ENCODE measurements around the gene NRF1.
"Not testable (repeated sequence)": the region's sequence is repeated elsewhere in the genome, so short reads cannot be mapped to it uniquely, and the experiment has no call there.

The NRF1 gene

DNA sequence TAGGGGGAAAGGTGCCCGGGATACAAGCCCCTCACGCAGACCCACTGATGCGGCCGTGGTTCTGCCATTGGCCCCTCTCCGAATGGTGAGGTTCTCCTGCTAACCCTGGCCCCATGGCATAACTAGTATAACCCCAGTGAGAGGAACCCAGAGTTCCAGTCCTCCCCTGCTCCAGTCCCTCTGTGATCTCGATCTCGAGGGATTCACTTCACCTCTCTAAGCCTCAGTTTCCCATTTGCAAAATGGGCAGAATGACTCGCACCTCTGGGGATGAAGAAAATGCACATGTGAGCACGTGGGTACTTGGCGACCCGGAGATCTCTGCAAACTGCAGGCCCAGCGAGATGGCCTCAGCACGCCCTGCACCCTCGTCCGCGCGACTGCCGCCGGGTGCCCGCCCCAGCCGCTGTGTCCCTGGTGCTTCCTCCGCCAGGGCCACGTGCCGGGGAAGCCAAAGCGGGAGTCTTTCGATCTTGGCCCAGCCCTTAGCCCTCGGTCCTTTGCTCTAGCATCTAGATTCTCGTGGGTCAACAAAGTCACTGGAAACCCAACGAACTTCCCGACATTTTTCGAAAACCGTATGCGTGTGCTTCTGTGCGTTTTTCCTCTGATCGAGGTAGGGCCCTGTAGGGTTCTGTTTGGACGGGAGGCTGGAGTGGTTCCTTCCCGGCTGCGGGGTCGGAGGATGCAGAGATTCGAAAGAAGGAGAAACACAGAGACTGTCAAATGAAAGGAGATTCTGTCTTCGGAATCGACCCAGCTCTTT, 171.5 kb downstream of the NRF1 start:
- DNase-seq, result no peak

DNA sequence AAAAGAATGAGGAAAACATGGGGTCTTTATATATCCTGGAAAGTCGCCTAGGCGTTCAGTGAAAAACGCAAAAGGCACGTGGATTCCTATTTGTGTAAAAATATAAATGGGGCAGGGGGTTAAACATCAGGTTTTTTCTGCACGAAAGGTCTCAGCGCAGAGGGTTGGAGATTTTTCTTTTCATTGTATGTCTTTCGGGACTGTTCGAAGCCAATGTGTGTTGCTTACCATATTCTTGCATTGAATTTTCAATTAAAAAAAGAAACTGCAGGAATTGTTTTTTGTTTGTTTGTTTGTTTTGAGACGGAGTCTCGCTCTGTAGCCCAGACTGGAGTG, 172.0 kb downstream of the NRF1 start:
- no peak for DNase-seq

DNA sequence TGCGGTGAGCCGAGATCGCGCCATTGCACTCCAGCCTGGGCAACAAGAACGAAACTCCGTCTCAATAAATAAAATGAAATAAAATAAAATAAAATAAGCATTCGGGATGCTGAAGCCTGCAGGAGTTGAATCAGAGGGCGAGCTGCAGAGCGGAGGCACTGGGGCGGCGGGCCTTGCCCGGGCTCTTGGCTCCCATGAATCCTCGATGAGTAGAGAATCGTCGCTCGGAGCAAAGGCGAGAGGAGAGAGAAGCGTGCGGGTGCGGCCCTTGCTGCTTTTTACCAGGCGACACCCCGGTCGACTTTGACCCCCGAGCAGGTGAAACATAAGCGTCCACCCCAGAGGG, 172.9 kb downstream of the NRF1 start:
- no peak for DNase-seq

DNA sequence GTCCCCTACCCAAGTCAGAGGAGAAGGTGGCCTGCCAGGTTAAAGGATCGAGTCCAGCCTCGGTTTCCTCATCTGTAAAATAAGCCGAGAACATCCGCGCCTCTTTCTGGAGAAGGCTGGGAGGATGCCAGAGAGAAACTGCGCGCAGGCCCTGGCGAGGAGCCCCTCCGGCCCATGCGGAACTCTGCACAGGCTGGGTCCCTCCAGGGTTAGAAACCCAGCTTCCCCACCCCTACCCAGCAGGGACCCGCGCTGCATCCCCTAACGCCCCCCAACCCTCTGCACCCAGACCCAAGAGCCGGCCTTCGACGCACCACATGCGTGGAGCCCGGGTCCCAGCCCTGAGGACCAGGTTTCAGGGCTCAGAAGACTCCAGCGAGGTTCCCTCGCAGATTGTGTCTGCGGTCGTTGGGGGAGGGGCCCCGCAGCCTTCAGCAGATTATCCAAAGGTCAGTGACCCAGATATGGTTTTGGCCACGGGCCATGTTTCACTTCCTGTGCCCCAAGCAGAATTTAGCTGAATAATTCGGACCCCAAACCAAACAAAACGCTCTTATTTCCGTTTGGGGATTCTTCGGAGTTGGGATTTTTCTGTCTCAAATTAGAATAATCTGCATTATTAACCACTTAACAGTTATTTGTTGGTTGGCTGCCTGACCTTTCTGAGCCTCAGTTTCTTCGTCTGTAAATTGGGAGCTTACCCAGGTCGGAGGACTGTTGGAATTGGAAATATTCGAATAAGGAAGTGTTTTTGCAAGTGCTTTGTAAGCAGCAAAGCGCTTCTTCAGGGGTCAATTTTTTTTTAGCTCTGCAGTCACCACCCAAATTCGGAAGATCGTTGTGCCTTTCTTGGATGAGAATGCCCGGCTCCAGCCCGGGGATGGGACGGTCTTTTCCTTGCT, 173.5 kb downstream of the NRF1 start:
- DNase-seq, result no peak

DNA sequence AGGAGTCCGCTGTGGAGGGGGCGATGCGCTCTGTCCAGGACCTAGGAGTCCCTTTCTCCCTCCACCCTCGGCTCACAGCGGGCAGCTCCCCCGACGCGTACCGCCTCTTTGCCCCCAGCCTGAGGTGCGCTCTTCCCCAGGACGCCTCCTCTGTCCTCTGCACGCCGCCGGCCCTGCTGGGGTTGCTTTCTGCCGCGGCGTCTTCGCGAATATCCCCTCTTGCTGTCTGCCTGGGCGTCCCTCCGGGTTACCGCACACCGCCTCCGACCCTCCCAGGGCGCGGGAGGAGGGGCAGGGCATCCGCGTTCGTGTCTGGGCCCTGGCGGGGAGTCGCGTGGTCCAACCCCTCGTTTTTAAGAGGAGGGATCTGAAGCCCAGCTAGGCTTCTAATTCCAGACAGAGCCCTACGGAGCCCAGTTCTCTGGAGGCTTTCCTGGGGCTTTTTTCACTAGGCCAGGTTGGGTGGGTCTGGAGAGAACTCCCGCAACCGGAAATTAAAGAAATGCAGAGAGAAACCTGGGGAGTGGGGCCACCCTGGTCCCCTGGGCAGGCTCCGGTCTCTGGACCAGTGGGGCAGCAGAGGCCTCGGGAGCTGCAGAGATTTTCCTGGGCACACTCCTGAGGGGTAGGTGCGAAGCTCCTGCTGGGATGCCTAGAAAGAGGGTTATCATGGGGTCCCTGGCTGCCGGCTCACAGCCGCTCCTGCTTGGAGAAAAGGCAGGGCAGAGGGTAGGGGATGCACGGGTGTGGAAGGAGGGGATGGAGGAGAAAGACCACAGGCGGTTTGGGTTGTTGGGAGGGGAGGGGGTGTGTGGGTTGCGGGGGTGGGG, 174.4 kb downstream of the NRF1 start:
- no peak for DNase-seq

GRCh38 chr7:129786825-129787563, 175.5 kb downstream of the NRF1 start:
- DNase-seq, result no peak

- no peak for DNase-seq
Measured at GRCh38 chr7:129789000-129789399, 177.5 kb downstream of the NRF1 start.

- no peak for DNase-seq
Measured at GRCh38 chr7:129789652-129790051, 178.1 kb downstream of the NRF1 start.

GRCh38 chr7:129790136-129790535, 178.6 kb downstream of the NRF1 start:
- no peak for DNase-seq

GRCh38 chr7:129792721-129793120, 181.2 kb downstream of the NRF1 start:
- DNase-seq, result no peak

DNA sequence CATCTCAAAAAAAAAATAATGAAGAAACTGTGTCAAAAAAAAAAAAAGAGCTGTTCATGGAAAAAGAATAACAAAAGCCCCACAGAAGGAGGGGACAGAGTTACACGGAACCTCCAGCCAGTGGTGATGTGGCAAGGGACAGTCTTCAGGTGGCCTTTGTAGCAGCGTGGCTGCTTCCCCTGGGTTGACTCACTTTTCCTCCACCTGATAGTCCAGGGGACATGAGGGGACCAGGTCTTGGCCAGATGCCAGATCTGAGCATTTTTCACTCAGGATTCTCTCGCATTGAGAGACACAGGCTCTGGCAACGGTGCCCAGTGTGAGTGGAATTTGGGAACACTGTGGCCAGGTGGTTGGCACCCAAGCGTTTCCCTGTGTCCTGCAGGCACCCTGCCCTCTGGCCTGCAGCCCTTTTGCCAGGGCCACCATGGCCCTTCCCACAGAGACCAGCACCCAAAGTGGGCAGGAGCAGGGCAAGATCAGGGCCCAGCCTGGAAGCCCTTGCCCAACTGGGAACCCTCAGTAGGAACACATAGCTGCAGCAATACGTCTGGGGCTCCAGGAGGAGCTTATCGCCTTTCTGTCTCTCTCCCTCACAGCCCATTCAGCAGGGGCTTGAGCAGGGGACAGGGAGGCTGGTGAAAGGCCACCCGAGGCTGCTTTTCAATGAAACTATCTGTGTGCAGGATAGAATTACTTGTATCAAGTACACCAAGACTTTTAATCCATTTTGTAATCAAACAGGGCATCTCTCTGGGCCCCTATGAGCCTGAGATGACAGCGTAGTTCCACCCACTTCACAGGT, 182.2 kb downstream of the NRF1 start:
- DNase-seq, result no peak

- DNase-seq, result not testable (repeated sequence)
Measured at GRCh38 chr7:129794461-129794860, 182.9 kb downstream of the NRF1 start.

- no peak for DNase-seq
Measured at GRCh38 chr7:129796186-129796775, 184.8 kb downstream of the NRF1 start.

- no peak for DNase-seq
Measured at GRCh38 chr7:129797214-129797789, 185.8 kb downstream of the NRF1 start.

GRCh38 chr7:129798616-129799349, 187.3 kb downstream of the NRF1 start:
- DNase-seq, result no peak

- DNase-seq, result no peak
Measured at GRCh38 chr7:129799350-129799955, 187.9 kb downstream of the NRF1 start.

- DNase-seq, result no peak
Measured at GRCh38 chr7:129800901-129801300, 189.4 kb downstream of the NRF1 start.

GRCh38 chr7:129801882-129802281, 190.4 kb downstream of the NRF1 start:
- DNase-seq, result no peak

GRCh38 chr7:129803546-129804081, 192.1 kb downstream of the NRF1 start:
- DNase-seq, result no peak

Measured in effector CD4-positive, alpha-beta T cell (primary cell).